Measurements from ENCODE around the gene GALNT18. TPM values are rescaled to one million over a fixed set of nuclear protein-coding genes. Genes with fewer than 3 reads are reported as not detected.

The GALNT18 gene
- total RNA-seq, 1 experiment from 2014 or later: 1.7 TPM

- H3K4me3 Mint-ChIP-seq: no peak overlapping the region
- no peaks in the 10 kb centered on the region for H3K27me3 ChIP-seq (ENCODE audit: insufficient read depth, low read length)
- H3K27ac ChIP-seq (ENCODE audit: insufficient read length, low read depth, low read length): no peak overlapping the region
- H3K4me2 ChIP-seq (ENCODE audit: insufficient read depth, insufficient read length, low read length): no peak overlapping the region
- peaks cover 0 to 5% of the 10 kb centered on the region in 2 experiments; a peak in 1 of 4 replicates for H3K4me1 Mint-ChIP-seq
- no CpG with 5 or more reads among the region's 4 CpGs for WGBS (ENCODE audit: extremely low coverage, insufficient read length, low lambda C conversion rate)
- H3K9me3 ChIP-seq (ENCODE audit: control insufficient read depth, low read depth, low read length): no peaks in the 10 kb centered on the region
- H2BK120ac ChIP-seq (ENCODE audit: low read depth, low read length, poor library complexity, severe bottlenecking): no peak overlapping the region
- no peaks in the 10 kb centered on the region for H3K9me3 Mint-ChIP-seq
- H3K18ac ChIP-seq (ENCODE audit: insufficient read length, low read depth, low read length): no peak overlapping the region
- H3K4me1 ChIP-seq (ENCODE audit: insufficient read depth, low read length): no peaks in the 10 kb centered on the region
- no peak overlapping the region for H3K9ac ChIP-seq (ENCODE audit: extremely low read depth, insufficient read length, low read length)
- H4K91ac ChIP-seq (ENCODE audit: insufficient read length, low read depth, low read length): no peak overlapping the region
- DNase-seq: no peak
- H2BK12ac ChIP-seq (ENCODE audit: insufficient read length, low read depth, low read length): no peak overlapping the region
- no peak overlapping the region for H2BK15ac ChIP-seq (ENCODE audit: low read depth, low read length)
- no peak overlapping the region for H3K23ac ChIP-seq (ENCODE audit: insufficient read length, low read depth, low read length)
- no peak overlapping the region for H2BK20ac ChIP-seq (ENCODE audit: low read depth, low read length, poor library complexity, severe bottlenecking)
- H4K8ac ChIP-seq (replicated peaks; ENCODE audit: insufficient read length, low read depth, low read length): no peak overlapping the region
- TF ChIP-seq CTCF (conservative IDR thresholded peaks at IDR 0.05): no peak
- H3K56ac ChIP-seq (ENCODE audit: insufficient read length, low read depth, low read length): no peak overlapping the region
- no peaks in the 10 kb centered on the region for H3K79me1 ChIP-seq (ENCODE audit: insufficient read depth, low read depth, low read length, poor library complexity, severe bottlenecking)
- H3K23me2 ChIP-seq (ENCODE audit: insufficient read length, low read depth, low read length, poor library complexity, severe bottlenecking): no peaks in the 10 kb centered on the region
- no peak overlapping the region for H3T11ph ChIP-seq (ENCODE audit: low read length)
- no peaks in the 10 kb centered on the region; a peak in 1 of 7 replicates for H3K36me3 Mint-ChIP-seq (ENCODE audit: insufficient read depth in 1 of 3, low read depth in 3 of 3)
- H3K27ac Mint-ChIP-seq: no peak overlapping the region
- peaks cover 15% of the 10 kb centered on the region for H3K27me3 Mint-ChIP-seq (ENCODE audit: low read depth)
- H2AK5ac ChIP-seq (ENCODE audit: insufficient read length, low read length): no peak overlapping the region
- H3K4ac ChIP-seq (ENCODE audit: low read depth, low read length): no peak overlapping the region
- no peak overlapping the region for H3K14ac ChIP-seq (ENCODE audit: insufficient read depth, low read length)
- H2AFZ ChIP-seq (ENCODE audit: low read length): no peak overlapping the region
- no peaks in the 10 kb centered on the region for H4K20me1 ChIP-seq (ENCODE audit: control insufficient read depth, insufficient read depth, insufficient read length)
- H2BK5ac ChIP-seq (ENCODE audit: insufficient read length, low read length): no peak overlapping the region
- no peak overlapping the region for H4K5ac ChIP-seq (ENCODE audit: insufficient read length, low read depth, low read length)
- no peaks in the 10 kb centered on the region for H3K79me2 ChIP-seq (ENCODE audit: insufficient read depth, low read length)
These were observed 331.5 kb downstream of the GALNT18 start for GRCh38 chr11:11290354-11290753.
